GM12878 (cell line): ENCODE data around the gene NEMP2. TPM values are rescaled to one million over a fixed set of nuclear protein-coding genes. Genes with fewer than 3 reads are reported as not detected.

Source experiments
- ATAC-seq: fragments of 200-7000 bp; cut with Tn5 transposase; 3 replicates; pipeline ENCODE4 v1.9.1; 2020; ENCODE audit warnings: mild to moderate bottlenecking, moderate library complexity
- BruUV-seq: library from RNA; stranded (reverse); fragments of 400-500 nt; replicated peaks from 2 replicates; lab custom pipeline; 2021; lab: Mats Ljungman, UMichigan
- CTCF ChIA-PET: fragments of 300-600 bp; sonication (Branson Sonifier 250); formaldehyde crosslinking; extraction: SDS; loops from one replicate; lab custom pipeline; 2021; ENCODE audit warnings: inconsistent platforms; lab: Yijun Ruan, JAX
- POLR2A ChIA-PET: fragments of 350-600 bp; formaldehyde crosslinking; extraction: SDS; loops from one replicate; lab custom pipeline; 2021; ENCODE audit warnings: inconsistent platforms; lab: Charles Lee
- RAD21 ChIA-PET: fragments of 300-600 bp; sonication (Branson Sonifier 250); formaldehyde crosslinking; loops from one replicate; lab custom pipeline; 2023; ENCODE audit warnings: antibody characterized with exemption; ENCODE audit not compliant: unreplicated experiment; lab: Charles Lee
- SMC1A ChIA-PET: fragments of 300-600 bp; sonication (Branson Sonifier 250); formaldehyde crosslinking; loops from one replicate; lab custom pipeline; 2023; ENCODE audit not compliant: unreplicated experiment, uncharacterized antibody; lab: Charles Lee
- DNase-seq: peaks from one replicate; pipeline ENCODE4 v3.0.0-alpha.2; 2011; ENCODE audit warnings: low read depth, low spot score
- FAIRE-seq: peaks from 3 replicates; lab custom pipeline; 2011; peaks lifted over from hg19 to GRCh38; lab: Jason Lieb, UNC
- H2AFZ ChIP-seq: 2 replicates; pipeline ENCODE4 v1.6.0; 2011; ENCODE audit warnings: low read depth, low read length, control low read depth; ENCODE audit not compliant: control insufficient read depth
- H3K27ac ChIP-seq: 2 replicates; pipeline ENCODE4 v1.5.1; 2011; ENCODE audit warnings: control low read depth; ENCODE audit not compliant: control insufficient read depth, insufficient read depth
- H3K27me3 ChIP-seq, 2 experiments: replicated peaks in 1 of 2; 2 replicates each; pipeline versions ENCODE4 v1.6.0 to v1.6.1; 2011; ENCODE audit warnings: low read length in 1 of 2; ENCODE audit not compliant: control insufficient read depth in 2 of 2, insufficient read depth in 2 of 2
- H3K36me3 ChIP-seq, 2 experiments: 2 replicates each; pipeline ENCODE4 v1.5.1; 2011; ENCODE audit warnings: low read length in 1 of 2; ENCODE audit not compliant: control insufficient read depth in 2 of 2, insufficient read depth in 2 of 2
- H3K4me1 ChIP-seq: 2 replicates; pipeline ENCODE4 v1.6.1; 2011; ENCODE audit warnings: mild to moderate bottlenecking, low read length, moderate library complexity, mixed read lengths; ENCODE audit not compliant: control insufficient read depth, insufficient read depth
- H3K4me2 ChIP-seq: 2 replicates; pipeline ENCODE4 v1.6.0; 2011; ENCODE audit warnings: control low read depth; ENCODE audit not compliant: control insufficient read depth, insufficient read depth
- H3K4me3 ChIP-seq: fragments of 200-600 bp; sonication (generic); 2 replicates; pipeline ENCODE4 v1.5.1; 2016
- H3K79me2 ChIP-seq: 2 replicates; pipeline ENCODE4 v1.6.0; 2011; ENCODE audit warnings: low read length; ENCODE audit not compliant: control insufficient read depth, insufficient read depth
- H3K9ac ChIP-seq: 2 replicates; pipeline ENCODE4 v1.8.0; 2011; ENCODE audit warnings: low read length, control low read depth, mixed read lengths; ENCODE audit not compliant: control insufficient read depth, insufficient read depth
- H3K9me3 ChIP-seq: replicated peaks from 3 replicates; pipeline ENCODE4 v1.5.1; 2011; ENCODE audit warnings: mild to moderate bottlenecking, low read length; ENCODE audit not compliant: control insufficient read depth, insufficient read depth
- H4K20me1 ChIP-seq: 2 replicates; pipeline ENCODE4 v1.6.0; 2011; ENCODE audit not compliant: control insufficient read depth, insufficient read depth
- ATF7 ChIP-seq: fragments of 450-650 bp; IDR thresholded peaks from 2 replicates; pipeline ENCODE4 v1.6.1; 2016; ENCODE audit warnings: low read depth, mild to moderate bottlenecking
- CBX3 ChIP-seq: fragments of 200-600 bp; sonication (generic); IDR thresholded peaks from 2 replicates; pipeline ENCODE4 v1.6.1; 2016; ENCODE audit warnings: low read depth, borderline replicate concordance
- CBX5 ChIP-seq: sonication (generic); IDR thresholded peaks from 2 replicates; pipeline ENCODE4 v1.6.1; 2016; ENCODE audit warnings: low read depth, moderate library complexity, mild to moderate bottlenecking, inconsistent platforms
- CEBPB ChIP-seq, 2 experiments: fragments of 150-350 bp in 1 of 2; IDR thresholded peaks; 2 replicates each; pipeline ENCODE4 v1.6.1; 2012 to 2014; ENCODE audit warnings: low read depth in 2 of 2, low read length in 2 of 2, borderline replicate concordance in 1 of 2, inconsistent platforms in 1 of 2
- EGR1 ChIP-seq, 2 experiments: IDR thresholded peaks; 1 replicate in 1 of 2; 2 replicates in 1 of 2; pipeline ENCODE4 v1.6.1; 2011 to 2012; ENCODE audit warnings: low read depth in 2 of 2, low read length in 2 of 2, borderline replicate concordance in 1 of 2, mild to moderate bottlenecking in 1 of 2, moderate library complexity in 1 of 2
- EZH2 ChIP-seq: IDR thresholded peaks from 2 replicates; pipeline ENCODE4 v1.6.1; 2012; ENCODE audit warnings: low read depth, mild to moderate bottlenecking, control low read depth, inconsistent platforms, low read length, borderline replicate concordance; ENCODE audit not compliant: control insufficient read depth
- MTA3 ChIP-seq: IDR thresholded peaks from 2 replicates; pipeline ENCODE4 v1.6.1; 2012; ENCODE audit warnings: low read length, inconsistent platforms, borderline replicate concordance
- NFIC ChIP-seq: IDR thresholded peaks from 2 replicates; pipeline ENCODE4 v1.6.1; 2012; ENCODE audit warnings: low read depth, mild to moderate bottlenecking, inconsistent platforms, low read length, moderate library complexity
- NR2C1 ChIP-seq: fragments of 450-650 bp; IDR thresholded peaks from 2 replicates; pipeline ENCODE4 v1.6.1; 2017; ENCODE audit warnings: antibody characterized with exemption, mild to moderate bottlenecking, moderate library complexity
- PAX8 ChIP-seq: fragments of 450-650 bp; IDR thresholded peaks from 2 replicates; pipeline ENCODE4 v1.6.1; 2017; ENCODE audit warnings: mild to moderate bottlenecking, moderate library complexity
- PML ChIP-seq: IDR thresholded peaks from 2 replicates; pipeline ENCODE4 v1.6.1; 2012; ENCODE audit warnings: low read length, inconsistent platforms
- POLR2AphosphoS5 ChIP-seq: IDR thresholded peaks from 2 replicates; pipeline ENCODE4 v1.6.1; 2011; ENCODE audit warnings: mild to moderate bottlenecking, low read length, inconsistent platforms
- SIN3A ChIP-seq: IDR thresholded peaks from 2 replicates; pipeline ENCODE4 v1.6.1; 2012; ENCODE audit warnings: low read depth, low read length, improper control_type of control experiment
- SMAD1 ChIP-seq: fragments of 450-650 bp; IDR thresholded peaks from 2 replicates; pipeline ENCODE4 v1.6.1; 2018; ENCODE audit warnings: mild to moderate bottlenecking, low read depth; ENCODE audit not compliant: partially characterized antibody
- SRF ChIP-seq, 2 experiments: IDR thresholded peaks; 2 replicates each; pipeline ENCODE4 v1.6.1; 2011; ENCODE audit warnings: low read depth in 2 of 2, low read length in 2 of 2, mild to moderate bottlenecking in 1 of 2, moderate library complexity in 1 of 2
- TAF1 ChIP-seq: IDR thresholded peaks from 2 replicates; pipeline ENCODE4 v1.6.1; 2011; ENCODE audit warnings: mild to moderate bottlenecking, low read depth, low read length, borderline replicate concordance
- TCF3 ChIP-seq: IDR thresholded peaks from 2 replicates; pipeline ENCODE4 v1.6.1; 2012; ENCODE audit warnings: low read depth, mild to moderate bottlenecking, low read length, borderline replicate concordance; ENCODE audit not compliant: insufficient read depth
- TCF7 ChIP-seq: IDR thresholded peaks from 2 replicates; pipeline ENCODE4 v1.6.1; 2014; ENCODE audit warnings: antibody characterized with exemption, borderline replicate concordance
- ZSCAN29 ChIP-seq: fragments of 450-650 bp; IDR thresholded peaks from 2 replicates; pipeline ENCODE4 v1.6.1; 2017; ENCODE audit warnings: mild to moderate bottlenecking, moderate library complexity
- ZZZ3 ChIP-seq: IDR thresholded peaks from 2 replicates; pipeline ENCODE4 v1.6.1; 2011; ENCODE audit warnings: low read depth; ENCODE audit not compliant: control insufficient read depth, insufficient read length
- WGBS: methylation state at CpG from one replicate; pipeline ENCODE4 v1.1.6; 2016; ENCODE audit warnings: low lambda C conversion rate; ENCODE audit not compliant: insufficient replicate concordance, insufficient coverage; ENCODE audit errors: missing lambda C conversion rate; 5-methylcytosine and 5-hydroxymethylcytosine counted together
- in situ Hi-C: fragments of 300-500 bp; cut with MboI; formaldehyde crosslinking; loops from 9 replicates; pipeline ENCODE4 v1.14.3; 2018; ENCODE audit warnings: mixed read lengths
- intact Hi-C: fragments of 100-400 bp; cut with micrococcal nuclease; formaldehyde crosslinking; loops from one replicate; pipeline ENCODE4 v1.14.2; 2022; ENCODE audit not compliant: unreplicated experiment
- polyA plus RNA-seq, 11 experiments: library from polyadenylated mRNA; depleted of rRNA in 4 of 11; unstranded in 6 of 11; stranded (reverse) in 5 of 11; fragments of >200 nt; fragmentation: Nextera tagmentation in 4 of 11; fragmentation: Illumina TruSeq in 1 of 11; extraction: Ambion mirVana in 4 of 11; extraction: Trizol in 1 of 11; gene quantifications; 1 replicate in 1 of 11; 2 replicates in 10 of 11; pipeline versions ENCODE4 v1.2.1 to v1.2.3, GENCODE V29; 2011 to 2016; ENCODE audit warnings: inconsistent platforms in 2 of 11, missing spikeins in 2 of 11, low read depth in 1 of 11
- total RNA-seq, 4 experiments: library from RNA; depleted of rRNA in 3 of 4; stranded (reverse); fragments of >200 nt in 3 of 4; fragmentation: Illumina TruSeq in 1 of 4; extraction: Trizol in 1 of 4; gene quantifications; 2 replicates each; pipeline versions ENCODE4 v1.2.1 to v1.2.3, GENCODE V29; 2013 to 2021
- TF ChIP-seq, protein P1 (sequence below): IDR thresholded peaks from 2 replicates; pipeline ENCODE4 v1.6.1; 2011; ENCODE audit warnings: low read depth, mild to moderate bottlenecking, low read length, moderate library complexity, borderline replicate concordance; ENCODE audit errors: extremely low read depth
- TF ChIP-seq, protein P2 (sequence below): fragments of 450-650 bp; IDR thresholded peaks from 2 replicates; pipeline ENCODE4 v1.6.1; 2017; ENCODE audit warnings: mild to moderate bottlenecking

Gene NEMP2
- total and polyA plus RNA-seq, 10 of the 15 experiments (the other 5 are each of a cell fraction or from before 2014, with no cell fraction given) = 2.3 to 14.0 (median 8.1) TPM

DNA sequence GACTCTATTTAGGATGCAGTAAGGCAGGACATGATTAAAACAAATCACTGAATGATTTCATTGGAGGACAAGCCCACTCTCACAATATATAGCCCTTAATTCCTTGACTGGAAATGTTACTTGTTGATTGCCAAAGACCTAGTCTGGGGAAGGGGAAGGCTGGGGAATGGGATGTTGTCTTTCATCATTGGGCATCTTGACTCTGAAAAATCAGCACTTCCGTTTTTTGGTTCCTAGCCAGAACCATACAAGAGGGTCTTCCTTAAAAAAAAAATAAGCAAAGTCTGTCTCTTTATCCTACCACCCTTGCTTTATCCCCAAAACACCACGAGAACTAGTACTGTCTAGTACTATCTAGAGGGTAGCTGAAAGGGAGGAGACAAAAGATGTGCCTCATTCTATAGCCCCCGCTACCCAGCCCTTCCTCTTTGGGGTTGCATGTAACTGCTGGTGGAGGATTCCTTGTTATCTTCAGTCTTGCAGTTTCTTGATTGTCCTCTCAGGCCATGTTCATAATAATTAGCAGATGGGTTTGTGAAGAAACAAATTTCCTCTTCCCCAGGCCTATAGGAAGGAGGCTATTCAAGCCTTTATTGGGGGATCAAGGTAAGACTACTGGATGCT lies 55.8 kb downstream of the NEMP2 start (continued):
- no peak for TF ChIP-seq PML
- TF ChIP-seq SIN3A = no peak
- TF ChIP-seq ATF7 = no peak
- TF ChIP-seq ZSCAN29 = no peak
- TF ChIP-seq ZZZ3 = no peak
- TF ChIP-seq POLR2AphosphoS5 = no peak
- TF ChIP-seq TCF3 = no peak
- TF ChIP-seq, all 136 proteins: peak for 0

DNA sequence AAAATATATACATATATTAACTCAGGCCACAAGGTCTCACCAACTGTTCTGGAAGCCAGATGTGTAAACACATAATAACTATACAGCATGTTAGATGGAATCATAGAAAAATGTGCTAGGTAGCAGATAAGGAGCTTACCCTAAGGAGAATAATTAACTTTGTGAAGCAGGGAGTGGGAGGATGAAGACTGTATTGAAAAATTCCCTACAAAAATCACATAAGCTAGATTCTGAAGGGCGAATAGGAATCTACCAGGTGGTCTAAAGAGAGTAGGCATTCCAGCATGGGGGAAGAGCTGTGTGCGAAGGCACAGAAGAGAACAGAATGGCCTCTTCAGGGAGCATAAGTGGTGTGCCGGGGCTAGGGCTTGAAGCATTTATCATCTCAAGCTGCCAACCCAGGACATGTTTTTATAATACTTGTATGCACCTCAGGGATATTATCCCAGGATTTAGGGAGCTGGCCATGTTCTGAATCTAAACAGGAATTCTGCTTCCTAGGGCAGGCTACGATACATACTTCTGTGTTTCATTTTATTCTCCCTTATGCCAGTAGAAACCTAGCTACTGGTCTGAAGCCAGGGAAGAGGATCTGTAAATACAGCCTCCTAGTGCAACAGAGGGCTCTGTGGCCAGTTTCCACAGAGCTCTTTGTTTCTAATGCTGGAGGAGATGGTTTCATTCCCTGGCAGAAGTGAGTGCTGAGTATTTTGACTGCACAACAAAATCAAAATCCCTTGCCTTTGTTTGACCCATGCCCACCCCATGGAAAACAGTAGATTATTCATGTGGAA lies 56.7 kb downstream of the NEMP2 start:
- no peaks in the 10 kb centered on the region for H3K79me2 ChIP-seq
- intact Hi-C loops = no loop called here
- FAIRE-seq = no peak

More for the DNA sequence above, 56.7 kb downstream of the NEMP2 start:
- no peaks in the 10 kb centered on the region for H3K4me1 ChIP-seq
- ChIA-PET POLR2A (no interaction called here), CTCF (no interaction called here), SMC1A (interaction anchor here (0.9 to 3.1 kb wide), 3 partner anchors 32 to 94 kb away, joined by 4 to 11 read pairs (median 4); no protein-coding TSS in a partner anchor), RAD21 (interaction anchor here (1.1 kb wide), 1 partner anchor 202 kb away, joined by 3 read pairs; no protein-coding TSS in a partner anchor)
- WGBS = 98% methylated on average over 4 of the region's 4 CpGs
- H3K4me3 ChIP-seq = no peak overlapping the region
- in situ Hi-C loops = no loop called here
- no peak overlapping the region for H2AFZ ChIP-seq
- H3K27ac ChIP-seq = no peak overlapping the region
- TF ChIP-seq TAF1 = no peak
- TF ChIP-seq CEBPB (IDR thresholded peaks at IDR 0.05; ENCODE audit: borderline replicate concordance in 1 of 2, low read depth in 2 of 2, low read length in 2 of 2) = no peak
- TF ChIP-seq MTA3 = no peak
- TF ChIP-seq CBX3 = no peak
- TF ChIP-seq PAX8 = no peak
- no peak for TF ChIP-seq SMAD1
- no peak for TF ChIP-seq NFIC
- no peak for TF ChIP-seq EZH2
- TF ChIP-seq EGR1 (IDR thresholded peaks at IDR 0.05; ENCODE audit: borderline replicate concordance in 1 of 2, low read depth in 2 of 2, low read length in 2 of 2) = no peak
- TF ChIP-seq TCF7 = no peak
- TF ChIP-seq CBX5 = no peak
- TF ChIP-seq NR2C1 = no peak
- TF ChIP-seq, protein P1, sequence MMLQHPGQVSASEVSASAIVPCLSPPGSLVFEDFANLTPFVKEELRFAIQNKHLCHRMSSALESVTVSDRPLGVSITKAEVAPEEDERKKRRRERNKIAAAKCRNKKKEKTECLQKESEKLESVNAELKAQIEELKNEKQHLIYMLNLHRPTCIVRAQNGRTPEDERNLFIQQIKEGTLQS = no peak
- TF ChIP-seq, protein P2, sequence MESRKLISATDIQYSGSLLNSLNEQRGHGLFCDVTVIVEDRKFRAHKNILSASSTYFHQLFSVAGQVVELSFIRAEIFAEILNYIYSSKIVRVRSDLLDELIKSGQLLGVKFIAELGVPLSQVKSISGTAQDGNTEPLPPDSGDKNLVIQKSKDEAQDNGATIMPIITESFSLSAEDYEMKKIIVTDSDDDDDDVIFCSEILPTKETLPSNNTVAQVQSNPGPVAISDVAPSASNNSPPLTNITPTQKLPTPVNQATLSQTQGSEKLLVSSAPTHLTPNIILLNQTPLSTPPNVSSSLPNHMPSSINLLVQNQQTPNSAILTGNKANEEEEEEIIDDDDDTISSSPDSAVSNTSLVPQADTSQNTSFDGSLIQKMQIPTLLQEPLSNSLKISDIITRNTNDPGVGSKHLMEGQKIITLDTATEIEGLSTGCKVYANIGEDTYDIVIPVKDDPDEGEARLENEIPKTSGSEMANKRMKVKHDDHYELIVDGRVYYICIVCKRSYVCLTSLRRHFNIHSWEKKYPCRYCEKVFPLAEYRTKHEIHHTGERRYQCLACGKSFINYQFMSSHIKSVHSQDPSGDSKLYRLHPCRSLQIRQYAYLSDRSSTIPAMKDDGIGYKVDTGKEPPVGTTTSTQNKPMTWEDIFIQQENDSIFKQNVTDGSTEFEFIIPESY = no peak
- no peak for TF ChIP-seq SRF (IDR thresholded peaks at IDR 0.05; ENCODE audit: low read depth in 2 of 2, low read length in 2 of 2)
- BruUV-seq = no TSS peak
- H3K27me3 ChIP-seq = no peaks in the 10 kb centered on the region
- peaks cover 0 to 4% of the 10 kb centered on the region in 2 experiments; a peak in 1 of 4 replicates for H3K36me3 ChIP-seq
- H3K9ac ChIP-seq = no peak overlapping the region
- DNase-seq = no peak
- no peaks in the 10 kb centered on the region for H4K20me1 ChIP-seq
- H3K9me3 ChIP-seq = no peaks in the 10 kb centered on the region
- ATAC-seq = no peak
- no peak overlapping the region for H3K4me2 ChIP-seq
